HG03045 (cell line): Measurements from ENCODE around the gene SOX5.

ENCODE experiments used
- ATAC-seq: cut with Tn5 transposase; IDR thresholded peaks from one replicate; pipeline ENCODE4 v1.9.1; 2021; ENCODE audit warnings: mild to moderate bottlenecking, moderate library complexity; ENCODE audit not compliant: unreplicated experiment

Gene SOX5

GRCh38 chr12:23628806-23629205, 320.7 kb downstream of the SOX5 start:
- ATAC-seq, result no peak

GRCh38 chr12:23626791-23627190, 322.7 kb downstream of the SOX5 start:
- no peak for ATAC-seq

GRCh38 chr12:23621900-23622299, 327.6 kb downstream of the SOX5 start:
- ATAC-seq, result no peak

GRCh38 chr12:23618718-23619117, 330.8 kb downstream of the SOX5 start:
- ATAC-seq, result no peak

GRCh38 chr12:23617749-23618148, 331.7 kb downstream of the SOX5 start:
- no peak for ATAC-seq

- no peak for ATAC-seq
Measured at GRCh38 chr12:23614280-23614679, 335.2 kb downstream of the SOX5 start.

- no peak for ATAC-seq
Measured at GRCh38 chr12:23611320-23611719, 338.1 kb downstream of the SOX5 start.

- no peak for ATAC-seq
Measured at GRCh38 chr12:23600919-23601318, 348.6 kb downstream of the SOX5 start.

- no peak for ATAC-seq
Measured at GRCh38 chr12:23596568-23596967, 352.9 kb downstream of the SOX5 start.

GRCh38 chr12:23587833-23588559, 361.5 kb downstream of the SOX5 start:
- ATAC-seq, result no peak

- no peak for ATAC-seq
Measured at GRCh38 chr12:23585782-23586163, 363.7 kb downstream of the SOX5 start.

- ATAC-seq, result no peak
Measured at GRCh38 chr12:23585156-23585781, 364.2 kb downstream of the SOX5 start.

- ATAC-seq, result no peak
Measured at GRCh38 chr12:23581913-23582312, 367.6 kb downstream of the SOX5 start.

GRCh38 chr12:23579257-23579656, 370.2 kb downstream of the SOX5 start:
- no peak for ATAC-seq

GRCh38 chr12:23576372-23576771, 373.1 kb downstream of the SOX5 start:
- ATAC-seq, result no peak

GRCh38 chr12:23569356-23569755, 380.1 kb downstream of the SOX5 start:
- no peak for ATAC-seq

- ATAC-seq, result no peak
Measured at GRCh38 chr12:23566133-23566532, 383.3 kb downstream of the SOX5 start.

GRCh38 chr12:23564451-23565152, 384.9 kb downstream of the SOX5 start:
- no peak for ATAC-seq

- ATAC-seq, result no peak
Measured at GRCh38 chr12:23561364-23562345, 387.8 kb downstream of the SOX5 start.

GRCh38 chr12:23560611-23561010, 388.9 kb downstream of the SOX5 start:
- peak; percentile 57 for ATAC-seq

GRCh38 chr12:23559268-23559753, 390.2 kb downstream of the SOX5 start:
- ATAC-seq, result no peak
